Measurements from ENCODE around the gene DZIP1.

The DZIP1 gene

DNA sequence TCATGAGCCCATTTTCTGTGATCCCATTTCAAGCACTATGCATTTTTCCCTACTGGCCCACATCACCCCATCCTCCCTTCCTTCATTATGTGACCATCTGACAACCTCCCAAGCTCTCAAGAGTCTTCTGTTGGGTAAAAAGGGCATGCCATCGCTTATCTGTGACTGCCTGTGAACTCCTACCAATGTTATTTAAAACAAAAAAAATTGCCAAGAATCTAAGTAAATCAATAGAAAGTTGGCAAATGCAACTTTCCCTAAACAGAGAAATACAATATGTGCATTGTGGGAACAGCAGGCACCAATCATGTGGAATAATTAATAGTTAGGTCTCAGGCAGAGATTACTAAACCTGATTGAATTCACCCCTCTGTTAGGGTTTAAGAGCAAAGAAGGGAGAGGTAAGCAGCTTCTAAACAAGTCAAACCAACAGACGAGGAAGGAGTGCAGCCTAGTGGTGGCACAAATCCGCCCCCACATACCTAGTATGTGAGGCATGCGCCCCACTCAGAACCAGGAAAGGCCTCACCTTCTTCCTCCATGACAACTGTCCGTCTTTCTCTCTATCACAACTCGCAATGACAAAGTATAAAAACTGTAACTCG lies 29.8 kb downstream of the DZIP1 start (continued):
- TF ChIP-seq, protein P1, sequence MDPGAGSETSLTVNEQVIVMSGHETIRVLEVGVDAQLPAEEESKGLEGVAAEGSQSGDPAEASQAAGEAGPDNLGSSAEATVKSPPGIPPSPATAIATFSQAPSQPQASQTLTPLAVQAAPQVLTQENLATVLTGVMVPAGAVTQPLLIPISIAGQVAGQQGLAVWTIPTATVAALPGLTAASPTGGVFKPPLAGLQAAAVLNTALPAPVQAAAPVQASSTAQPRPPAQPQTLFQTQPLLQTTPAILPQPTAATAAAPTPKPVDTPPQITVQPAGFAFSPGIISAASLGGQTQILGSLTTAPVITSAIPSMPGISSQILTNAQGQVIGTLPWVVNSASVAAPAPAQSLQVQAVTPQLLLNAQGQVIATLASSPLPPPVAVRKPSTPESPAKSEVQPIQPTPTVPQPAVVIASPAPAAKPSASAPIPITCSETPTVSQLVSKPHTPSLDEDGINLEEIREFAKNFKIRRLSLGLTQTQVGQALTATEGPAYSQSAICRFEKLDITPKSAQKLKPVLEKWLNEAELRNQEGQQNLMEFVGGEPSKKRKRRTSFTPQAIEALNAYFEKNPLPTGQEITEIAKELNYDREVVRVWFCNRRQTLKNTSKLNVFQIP (CRISPR knock-in tag; IDR thresholded peaks at IDR 0.05; ENCODE audit: borderline replicate concordance, low read depth), result no peak
- TF ChIP-seq SNAI2 (CRISPR knock-in tag; IDR thresholded peaks at IDR 0.05) (no peak), ARNTL (CRISPR knock-in tag; IDR thresholded peaks at IDR 0.05; ENCODE audit: borderline replicate concordance, low read depth) (no peak)

DNA sequence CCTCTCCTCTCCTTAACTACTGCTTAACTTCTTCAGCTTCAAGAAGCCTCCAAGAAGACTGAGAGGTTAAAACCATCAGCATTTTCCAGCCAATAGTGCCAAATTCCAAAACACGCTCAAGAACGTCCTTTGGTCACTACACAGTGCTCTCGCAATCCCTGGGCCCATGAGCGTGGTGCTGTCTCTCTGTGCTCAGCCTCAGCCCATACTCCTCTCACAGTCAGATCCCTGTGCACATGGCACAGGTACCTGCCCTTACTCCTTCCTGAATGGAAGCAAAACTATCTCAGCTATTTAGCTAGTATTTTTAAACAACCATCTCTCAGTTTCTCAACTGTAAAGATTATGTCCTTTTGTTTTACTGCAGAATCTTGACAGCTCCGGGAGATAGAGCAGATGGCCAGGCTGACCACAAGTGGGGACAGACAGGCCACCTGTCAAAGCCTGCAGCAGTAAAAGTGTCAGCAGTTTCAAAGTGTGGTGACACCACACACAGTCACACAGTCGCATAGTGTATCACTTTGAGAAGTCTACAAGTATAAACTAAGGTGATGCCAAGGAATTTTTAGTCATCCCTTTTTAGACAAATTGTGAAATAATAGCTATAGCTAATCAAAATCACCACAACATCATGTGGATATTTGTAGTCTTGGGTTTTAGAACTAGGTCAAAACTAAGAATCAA lies 35.7 kb downstream of the DZIP1 start:
- TF ChIP-seq, protein P2, sequence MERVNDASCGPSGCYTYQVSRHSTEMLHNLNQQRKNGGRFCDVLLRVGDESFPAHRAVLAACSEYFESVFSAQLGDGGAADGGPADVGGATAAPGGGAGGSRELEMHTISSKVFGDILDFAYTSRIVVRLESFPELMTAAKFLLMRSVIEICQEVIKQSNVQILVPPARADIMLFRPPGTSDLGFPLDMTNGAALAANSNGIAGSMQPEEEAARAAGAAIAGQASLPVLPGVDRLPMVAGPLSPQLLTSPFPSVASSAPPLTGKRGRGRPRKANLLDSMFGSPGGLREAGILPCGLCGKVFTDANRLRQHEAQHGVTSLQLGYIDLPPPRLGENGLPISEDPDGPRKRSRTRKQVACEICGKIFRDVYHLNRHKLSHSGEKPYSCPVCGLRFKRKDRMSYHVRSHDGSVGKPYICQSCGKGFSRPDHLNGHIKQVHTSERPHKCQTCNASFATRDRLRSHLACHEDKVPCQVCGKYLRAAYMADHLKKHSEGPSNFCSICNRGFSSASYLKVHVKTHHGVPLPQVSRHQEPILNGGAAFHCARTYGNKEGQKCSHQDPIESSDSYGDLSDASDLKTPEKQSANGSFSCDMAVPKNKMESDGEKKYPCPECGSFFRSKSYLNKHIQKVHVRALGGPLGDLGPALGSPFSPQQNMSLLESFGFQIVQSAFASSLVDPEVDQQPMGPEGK (CRISPR knock-in tag; IDR thresholded peaks at IDR 0.05; ENCODE audit: borderline replicate concordance), result no peak
- TF ChIP-seq PPARA (CRISPR knock-in tag; IDR thresholded peaks at IDR 0.05; ENCODE audit: borderline replicate concordance) (no peak), TOX (CRISPR knock-in tag; IDR thresholded peaks at IDR 0.05; ENCODE audit: borderline replicate concordance) (no peak), ZNF565 (CRISPR knock-in tag; conservative IDR thresholded peaks at IDR 0.05; ENCODE audit: low read depth) (no peak), ISL1 (CRISPR knock-in tag; IDR thresholded peaks at IDR 0.05) (no peak), ZC3H10 (CRISPR knock-in tag; IDR thresholded peaks at IDR 0.05) (no peak), SNAI2 (CRISPR knock-in tag; IDR thresholded peaks at IDR 0.05) (no peak), TCF4 (CRISPR knock-in tag; IDR thresholded peaks at IDR 0.05; ENCODE audit: borderline replicate concordance) (no peak), GLIS3 (CRISPR knock-in tag; IDR thresholded peaks at IDR 0.05) (no peak), OSR1 (CRISPR knock-in tag; IDR thresholded peaks at IDR 0.05) (no peak), ARNTL (CRISPR knock-in tag; IDR thresholded peaks at IDR 0.05; ENCODE audit: borderline replicate concordance, low read depth) (no peak), ZNF70 (CRISPR knock-in tag; IDR thresholded peaks at IDR 0.05) (no peak), ZNF8 (CRISPR knock-in tag; IDR thresholded peaks at IDR 0.05) (no peak)
- TF ChIP-seq, protein P1 (CRISPR knock-in tag; IDR thresholded peaks at IDR 0.05; ENCODE audit: borderline replicate concordance, low read depth), result no peak
- TF ChIP-seq, protein P3, sequence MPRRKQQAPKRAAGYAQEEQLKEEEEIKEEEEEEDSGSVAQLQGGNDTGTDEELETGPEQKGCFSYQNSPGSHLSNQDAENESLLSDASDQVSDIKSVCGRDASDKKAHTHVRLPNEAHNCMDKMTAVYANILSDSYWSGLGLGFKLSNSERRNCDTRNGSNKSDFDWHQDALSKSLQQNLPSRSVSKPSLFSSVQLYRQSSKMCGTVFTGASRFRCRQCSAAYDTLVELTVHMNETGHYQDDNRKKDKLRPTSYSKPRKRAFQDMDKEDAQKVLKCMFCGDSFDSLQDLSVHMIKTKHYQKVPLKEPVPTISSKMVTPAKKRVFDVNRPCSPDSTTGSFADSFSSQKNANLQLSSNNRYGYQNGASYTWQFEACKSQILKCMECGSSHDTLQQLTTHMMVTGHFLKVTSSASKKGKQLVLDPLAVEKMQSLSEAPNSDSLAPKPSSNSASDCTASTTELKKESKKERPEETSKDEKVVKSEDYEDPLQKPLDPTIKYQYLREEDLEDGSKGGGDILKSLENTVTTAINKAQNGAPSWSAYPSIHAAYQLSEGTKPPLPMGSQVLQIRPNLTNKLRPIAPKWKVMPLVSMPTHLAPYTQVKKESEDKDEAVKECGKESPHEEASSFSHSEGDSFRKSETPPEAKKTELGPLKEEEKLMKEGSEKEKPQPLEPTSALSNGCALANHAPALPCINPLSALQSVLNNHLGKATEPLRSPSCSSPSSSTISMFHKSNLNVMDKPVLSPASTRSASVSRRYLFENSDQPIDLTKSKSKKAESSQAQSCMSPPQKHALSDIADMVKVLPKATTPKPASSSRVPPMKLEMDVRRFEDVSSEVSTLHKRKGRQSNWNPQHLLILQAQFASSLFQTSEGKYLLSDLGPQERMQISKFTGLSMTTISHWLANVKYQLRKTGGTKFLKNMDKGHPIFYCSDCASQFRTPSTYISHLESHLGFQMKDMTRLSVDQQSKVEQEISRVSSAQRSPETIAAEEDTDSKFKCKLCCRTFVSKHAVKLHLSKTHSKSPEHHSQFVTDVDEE (CRISPR knock-in tag; IDR thresholded peaks at IDR 0.05), result no peak
- TF ChIP-seq, protein P4, sequence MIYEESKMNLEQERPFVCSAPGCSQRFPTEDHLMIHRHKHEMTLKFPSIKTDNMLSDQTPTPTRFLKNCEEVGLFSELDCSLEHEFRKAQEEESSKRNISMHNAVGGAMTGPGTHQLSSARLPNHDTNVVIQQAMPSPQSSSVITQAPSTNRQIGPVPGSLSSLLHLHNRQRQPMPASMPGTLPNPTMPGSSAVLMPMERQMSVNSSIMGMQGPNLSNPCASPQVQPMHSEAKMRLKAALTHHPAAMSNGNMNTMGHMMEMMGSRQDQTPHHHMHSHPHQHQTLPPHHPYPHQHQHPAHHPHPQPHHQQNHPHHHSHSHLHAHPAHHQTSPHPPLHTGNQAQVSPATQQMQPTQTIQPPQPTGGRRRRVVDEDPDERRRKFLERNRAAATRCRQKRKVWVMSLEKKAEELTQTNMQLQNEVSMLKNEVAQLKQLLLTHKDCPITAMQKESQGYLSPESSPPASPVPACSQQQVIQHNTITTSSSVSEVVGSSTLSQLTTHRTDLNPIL (CRISPR knock-in tag; IDR thresholded peaks at IDR 0.05; ENCODE audit: low read depth), result no peak
- ATAC-seq, result no peak

DNA sequence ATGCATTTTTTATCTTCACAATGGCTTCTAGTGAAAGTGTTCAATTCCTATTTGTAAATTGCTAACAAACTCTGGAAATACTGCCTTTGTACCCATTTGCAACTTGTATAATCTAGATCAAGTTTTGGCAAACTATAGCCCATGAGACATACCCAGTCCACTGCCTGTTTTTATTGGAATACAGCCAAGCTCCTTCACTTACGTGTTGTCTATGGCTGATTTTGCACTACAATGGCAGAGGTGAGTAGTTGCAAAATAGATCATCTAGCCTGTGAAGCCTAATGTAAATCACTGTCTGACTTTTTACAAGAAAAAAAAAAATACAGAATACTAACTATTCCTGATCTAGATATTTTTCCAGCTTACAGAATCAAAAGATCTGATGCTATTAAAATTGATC lies 37.1 kb downstream of the DZIP1 start:
- ATAC-seq, result peak; percentile 49; the same call in 2 of the 3 replicates
- TF ChIP-seq TOX (CRISPR knock-in tag; IDR thresholded peaks at IDR 0.05; ENCODE audit: borderline replicate concordance), result no peak
- TF ChIP-seq, protein P2 (CRISPR knock-in tag; IDR thresholded peaks at IDR 0.05; ENCODE audit: borderline replicate concordance), result no peak
